Measurements from ENCODE around the gene RABGAP1.

DNA sequence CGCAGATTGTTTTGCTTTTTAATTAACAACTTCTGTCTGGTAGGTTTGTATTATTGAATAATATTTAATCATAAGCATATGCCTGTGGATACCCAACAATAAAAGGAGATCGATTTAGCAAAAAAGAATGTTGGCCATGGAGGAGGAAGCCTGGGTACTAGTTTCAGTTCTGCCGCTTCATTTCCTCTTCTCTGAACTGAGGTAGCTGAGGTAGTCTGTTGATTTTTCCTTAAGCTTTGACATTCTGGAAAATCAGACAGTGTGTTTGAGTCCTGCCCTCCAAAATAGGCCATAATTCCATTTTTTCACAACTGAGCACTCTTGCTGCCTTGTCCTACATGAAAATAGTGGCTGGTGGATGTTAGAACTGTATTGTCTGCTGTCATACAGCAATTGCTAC, 86.7 kb downstream of the RABGAP1 start:
- TF ChIP-seq, protein P1, sequence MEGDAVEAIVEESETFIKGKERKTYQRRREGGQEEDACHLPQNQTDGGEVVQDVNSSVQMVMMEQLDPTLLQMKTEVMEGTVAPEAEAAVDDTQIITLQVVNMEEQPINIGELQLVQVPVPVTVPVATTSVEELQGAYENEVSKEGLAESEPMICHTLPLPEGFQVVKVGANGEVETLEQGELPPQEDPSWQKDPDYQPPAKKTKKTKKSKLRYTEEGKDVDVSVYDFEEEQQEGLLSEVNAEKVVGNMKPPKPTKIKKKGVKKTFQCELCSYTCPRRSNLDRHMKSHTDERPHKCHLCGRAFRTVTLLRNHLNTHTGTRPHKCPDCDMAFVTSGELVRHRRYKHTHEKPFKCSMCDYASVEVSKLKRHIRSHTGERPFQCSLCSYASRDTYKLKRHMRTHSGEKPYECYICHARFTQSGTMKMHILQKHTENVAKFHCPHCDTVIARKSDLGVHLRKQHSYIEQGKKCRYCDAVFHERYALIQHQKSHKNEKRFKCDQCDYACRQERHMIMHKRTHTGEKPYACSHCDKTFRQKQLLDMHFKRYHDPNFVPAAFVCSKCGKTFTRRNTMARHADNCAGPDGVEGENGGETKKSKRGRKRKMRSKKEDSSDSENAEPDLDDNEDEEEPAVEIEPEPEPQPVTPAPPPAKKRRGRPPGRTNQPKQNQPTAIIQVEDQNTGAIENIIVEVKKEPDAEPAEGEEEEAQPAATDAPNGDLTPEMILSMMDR (IDR thresholded peaks at IDR 0.05): no peak
- TF ChIP-seq POLR2A (IDR thresholded peaks at IDR 0.05): no peak
